RKO (cell line): ENCODE measurements around the gene FBXL16.
A peak's percentile ranks its signal among the peaks of the same experiment; 100 is the strongest.

ENCODE experiments used
- DNase-seq: peaks from one replicate; pipeline ENCODE4 v3.0.0-alpha.2; 2016; ENCODE audit warnings: low spot score

Gene FBXL16

DNA sequence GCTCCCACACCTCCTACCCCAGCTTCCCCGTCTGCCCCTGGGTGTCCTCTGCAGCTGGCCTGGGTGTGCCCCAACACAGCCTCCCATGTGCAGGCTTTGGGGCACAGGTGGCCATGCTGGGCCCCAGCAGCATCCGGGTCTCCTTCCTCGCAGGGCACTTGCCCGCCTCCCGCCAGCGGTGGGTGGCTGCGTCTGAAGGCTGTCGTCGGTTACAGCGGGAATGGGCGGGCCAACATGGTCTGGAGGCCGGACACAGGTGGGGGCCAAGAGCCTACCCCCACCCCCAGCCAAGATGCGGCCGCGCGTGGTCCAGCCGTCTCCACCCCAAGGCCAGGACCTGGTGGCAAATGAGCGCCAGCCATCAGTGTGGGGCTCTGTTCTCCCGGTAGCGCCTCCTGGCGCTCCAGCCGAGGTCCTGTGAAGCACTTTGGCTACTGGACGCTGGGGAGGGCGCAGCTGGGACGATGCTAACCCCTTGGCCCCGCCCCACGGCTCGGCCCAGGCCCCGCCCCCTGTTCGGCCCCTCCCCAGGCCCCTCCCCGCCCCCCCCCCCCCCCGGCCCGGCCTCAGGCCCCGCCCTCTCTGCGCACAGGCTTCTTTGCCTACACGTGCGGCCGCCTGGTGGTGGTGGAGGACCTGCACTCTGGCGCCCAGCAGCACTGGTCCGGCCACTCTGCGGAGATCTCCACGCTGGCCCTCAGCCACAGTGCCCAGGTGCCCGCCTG is 45.0 kb downstream of the FBXL16 start:
- DNase-seq = peak; percentile 90

DNA sequence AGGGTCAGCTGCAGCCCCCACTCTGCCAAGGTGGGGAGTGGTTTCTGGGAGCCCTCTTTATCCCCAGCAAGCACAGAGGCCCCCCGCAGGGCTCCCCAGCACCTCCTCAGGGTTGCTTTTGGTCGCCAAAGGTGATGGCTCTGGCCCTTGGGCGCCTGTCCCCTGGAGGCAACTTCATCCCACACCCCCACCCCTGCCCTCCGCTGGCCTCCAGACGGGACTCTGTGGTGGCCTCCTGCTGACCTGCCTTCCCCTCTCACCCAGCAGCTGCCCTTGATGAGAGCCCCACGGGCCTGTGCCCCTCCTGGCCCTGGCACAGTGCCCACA is 45.5 kb downstream of the FBXL16 start:
- DNase-seq = no peak

DNA sequence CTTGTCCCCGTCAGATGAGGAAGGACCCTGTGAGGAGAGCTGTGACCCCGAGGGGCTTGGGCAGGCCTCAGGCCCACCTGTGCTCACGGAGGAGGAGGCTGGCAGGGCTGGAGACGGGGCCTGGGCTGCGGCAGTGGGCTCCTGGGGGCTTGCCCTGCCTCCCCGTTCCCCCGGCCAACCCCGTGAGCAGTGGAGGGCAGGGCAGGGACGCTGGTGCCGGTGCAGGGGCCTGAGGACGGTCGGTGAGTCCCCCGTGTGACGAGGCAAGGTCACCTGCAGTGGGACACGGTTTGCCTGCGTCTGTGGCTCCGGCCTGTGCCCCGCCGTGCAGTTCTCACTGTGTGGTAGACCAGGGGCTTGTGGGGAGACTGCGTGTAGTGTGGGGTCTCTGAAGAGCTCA is 46.0 kb downstream of the FBXL16 start:
- DNase-seq = no peak

DNA sequence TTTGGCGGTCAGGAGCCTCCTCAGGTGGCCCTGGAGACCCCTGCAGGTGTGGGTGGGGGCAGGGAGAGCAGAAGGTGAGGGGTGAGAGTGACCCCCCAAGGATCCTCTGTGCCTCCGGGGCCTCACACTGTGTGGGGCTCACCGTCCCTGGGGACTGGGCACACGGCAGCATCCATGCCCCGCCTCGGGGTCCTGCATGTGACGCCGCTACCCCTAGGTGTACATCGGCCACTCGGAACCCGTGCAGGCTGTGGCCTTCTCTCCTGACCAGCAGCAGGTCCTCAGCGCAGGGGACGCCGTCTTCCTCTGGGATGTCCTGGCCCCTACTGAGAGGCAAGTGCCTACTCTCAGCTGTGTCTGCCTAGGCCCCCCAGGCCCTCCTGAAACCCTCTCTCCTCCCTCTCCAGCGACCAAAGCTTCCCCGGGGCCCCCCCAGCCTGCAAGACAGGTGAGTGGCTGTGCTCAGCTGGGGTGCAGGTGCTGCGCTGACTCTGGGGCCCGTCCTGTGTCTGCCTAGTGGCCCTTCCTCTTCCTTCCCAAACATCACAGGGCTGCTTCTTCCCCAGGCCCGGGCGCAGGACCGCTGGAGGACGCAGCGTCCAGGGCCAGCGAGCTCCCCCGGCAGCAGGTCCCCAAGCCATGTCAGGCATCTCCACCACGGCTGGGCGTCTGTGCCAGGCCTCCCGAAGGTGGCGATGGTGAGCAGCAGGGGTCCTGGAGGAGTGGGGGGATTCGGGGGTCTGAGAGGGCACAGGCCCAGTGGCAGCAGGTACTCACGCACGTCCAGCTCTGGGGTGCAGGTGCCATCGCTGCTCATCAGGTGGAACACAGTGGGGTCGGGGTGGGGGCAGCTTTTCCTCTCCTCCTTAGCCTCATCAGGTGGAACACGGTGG is 46.7 kb downstream of the FBXL16 start:
- DNase-seq = no peak

DNA sequence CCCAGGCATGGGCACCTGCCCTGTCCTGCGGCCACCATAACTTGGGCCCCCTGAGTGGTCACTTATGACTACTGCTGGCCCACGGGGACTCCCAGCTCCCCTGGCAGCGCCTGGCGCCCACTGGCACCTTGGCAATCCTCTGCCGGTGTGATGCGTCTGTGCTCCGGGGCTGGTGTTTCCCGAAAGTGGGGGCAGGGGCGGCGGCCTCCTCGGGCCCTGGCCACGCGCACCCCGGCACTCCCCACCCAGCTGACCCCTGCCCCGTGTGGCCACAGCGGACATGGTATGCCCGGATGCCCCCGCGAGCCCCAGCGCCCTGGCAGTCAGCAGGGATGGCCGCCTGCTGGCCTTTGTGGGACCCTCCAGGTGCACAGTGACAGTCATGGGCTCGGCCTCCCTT is 48.1 kb downstream of the FBXL16 start:
- DNase-seq = no peak

DNA sequence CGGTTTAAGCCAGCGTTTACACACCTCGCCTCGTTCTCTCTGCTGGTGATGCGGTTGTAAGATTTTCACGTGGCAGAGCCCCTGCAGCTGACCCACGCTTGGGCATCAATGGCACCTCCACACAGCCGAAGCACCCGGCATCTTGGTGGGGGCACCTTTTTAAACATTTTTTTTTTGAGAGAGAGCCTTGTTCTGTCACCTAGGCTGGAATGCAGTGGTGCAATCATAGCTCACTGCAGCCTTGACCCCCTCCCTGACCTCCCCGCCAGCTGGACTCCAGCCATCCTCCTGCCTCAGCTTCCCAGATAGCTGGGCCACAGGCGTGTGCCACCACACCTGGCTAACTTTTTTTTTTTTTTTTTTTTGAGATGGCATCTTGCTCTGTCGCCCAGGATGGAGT is 51.6 kb downstream of the FBXL16 start:
- no peak for DNase-seq

DNA sequence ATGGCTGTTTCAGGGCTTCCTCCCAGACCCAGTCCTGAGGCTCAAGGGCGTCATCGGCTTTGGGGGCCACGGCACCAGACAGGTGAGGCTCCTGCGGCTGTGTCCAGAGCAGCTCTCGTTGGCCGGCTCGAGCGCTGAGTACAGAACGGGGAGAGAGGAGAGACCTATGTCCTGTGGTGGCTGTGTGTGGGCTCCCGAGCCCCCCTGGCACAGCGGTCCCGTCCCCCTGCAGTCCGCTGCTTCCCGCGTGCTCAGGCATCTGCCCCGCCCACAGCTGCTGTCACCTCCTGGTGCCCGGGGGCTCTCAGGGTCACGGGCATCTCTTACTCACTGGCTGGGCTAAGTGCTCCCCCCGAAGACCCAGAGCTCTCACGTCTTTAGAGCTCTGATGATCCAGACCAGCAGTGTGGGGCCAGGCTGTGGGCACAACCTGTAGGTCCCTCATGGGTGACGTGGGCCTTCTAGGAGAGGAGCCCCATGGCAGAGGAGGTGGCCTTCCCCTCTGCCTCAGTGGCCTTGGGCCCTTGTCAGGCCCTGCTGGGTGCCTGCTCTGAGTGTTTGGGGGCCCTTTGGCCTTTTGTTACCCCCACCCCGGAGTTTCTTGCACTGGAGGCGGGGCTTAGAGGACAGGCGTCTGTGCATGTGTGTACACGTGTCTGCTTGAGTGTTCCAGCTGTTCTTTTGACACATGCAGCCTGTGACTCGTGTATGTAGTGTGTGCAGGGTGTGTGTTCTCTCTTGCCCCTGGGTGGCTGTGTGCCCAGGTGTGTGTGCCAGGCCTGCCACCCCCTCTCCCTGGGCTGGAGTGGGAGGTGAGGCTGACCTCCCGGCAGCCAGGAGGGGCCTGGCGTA is 52.9 kb downstream of the FBXL16 start:
- no peak for DNase-seq

DNA sequence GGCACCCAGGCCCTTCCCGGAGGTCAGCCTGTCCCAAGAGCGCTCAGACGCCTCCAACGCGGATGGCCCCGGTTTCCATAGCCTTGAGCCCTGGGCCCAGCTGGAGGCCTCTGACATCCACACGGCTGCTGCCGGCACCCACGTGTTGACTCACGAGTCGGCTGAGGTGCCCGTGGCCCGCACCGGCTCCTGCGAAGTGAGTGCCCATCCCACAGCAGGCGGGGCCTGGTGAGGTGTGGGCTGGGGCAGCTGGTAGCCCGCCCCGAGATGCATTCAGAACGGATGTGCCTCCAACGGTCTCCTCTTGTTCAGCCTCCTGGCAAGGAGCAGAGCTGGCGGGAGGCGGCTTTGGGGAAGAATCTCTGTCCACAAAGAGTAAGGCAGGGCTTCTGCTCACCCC is 53.8 kb downstream of the FBXL16 start:
- no peak for DNase-seq

DNA sequence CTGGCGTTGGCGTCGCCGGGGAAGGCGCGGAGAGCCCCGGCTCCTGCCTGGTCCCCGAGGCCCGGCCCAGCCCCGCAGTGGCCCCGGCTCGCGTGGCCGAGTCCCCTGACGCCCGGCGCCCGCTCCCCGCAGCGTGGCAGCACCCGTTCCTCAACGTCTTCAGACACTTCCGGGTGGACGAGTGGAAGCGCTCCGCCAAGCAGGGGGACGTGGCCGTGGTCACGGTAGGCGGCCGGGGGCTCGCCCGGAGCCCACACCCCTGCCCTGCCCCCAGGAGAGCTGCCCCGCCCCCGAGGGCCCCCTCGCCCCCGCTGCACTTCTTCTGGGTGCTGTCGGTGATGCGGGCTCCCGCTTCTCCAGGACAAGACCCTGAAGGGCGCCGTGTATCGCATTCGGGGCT is 56.0 kb downstream of the FBXL16 start:
- DNase-seq = peak; percentile 39

DNA sequence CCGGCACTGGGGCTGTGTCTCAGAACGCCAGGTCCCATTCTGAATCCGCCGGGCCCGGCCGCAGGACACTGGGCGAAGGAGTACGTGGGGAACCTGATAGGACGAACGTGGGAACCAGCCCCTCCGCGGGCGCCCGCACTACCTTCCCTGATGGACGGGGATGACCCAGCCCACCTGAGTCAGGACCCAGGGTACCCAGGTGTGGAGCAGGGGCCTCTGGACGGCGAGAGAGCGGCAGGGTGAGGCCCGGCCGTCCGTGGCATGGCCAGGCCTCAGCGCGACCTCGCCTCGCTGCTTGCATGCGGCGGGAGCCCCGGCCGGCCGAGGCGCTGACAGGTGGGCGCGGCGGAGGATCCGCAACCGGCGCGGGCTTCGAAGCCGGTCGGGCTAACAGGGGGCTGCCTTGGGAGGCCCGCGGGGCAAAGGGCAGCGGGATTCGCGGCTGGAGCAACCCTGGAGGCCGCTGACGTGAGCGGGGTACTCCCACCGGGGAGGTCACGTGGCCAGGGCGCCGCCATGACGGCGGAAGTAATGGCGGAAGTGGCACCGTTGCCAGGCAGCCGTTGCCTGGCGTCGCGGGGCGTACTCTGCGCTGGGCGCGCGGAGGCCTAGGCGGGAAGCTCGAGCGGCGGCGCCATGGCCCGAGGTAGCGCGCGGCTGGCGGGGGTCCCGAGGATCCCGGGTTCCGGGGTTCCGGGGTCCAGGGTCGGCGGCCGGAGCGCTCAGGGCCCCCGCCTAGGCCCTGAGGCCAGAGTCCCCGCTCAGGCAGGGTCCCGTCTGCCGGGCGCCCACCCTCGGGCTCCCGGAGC is 56.6 kb downstream of the FBXL16 start, which contains the start of gene WDR90:
TSS of gene WDR90 (plus strand) at position 585 of the 809 bp plus-strand sequence. CDS start at position 637, 52 bp downstream.
- peak; percentile 94 for DNase-seq

DNA sequence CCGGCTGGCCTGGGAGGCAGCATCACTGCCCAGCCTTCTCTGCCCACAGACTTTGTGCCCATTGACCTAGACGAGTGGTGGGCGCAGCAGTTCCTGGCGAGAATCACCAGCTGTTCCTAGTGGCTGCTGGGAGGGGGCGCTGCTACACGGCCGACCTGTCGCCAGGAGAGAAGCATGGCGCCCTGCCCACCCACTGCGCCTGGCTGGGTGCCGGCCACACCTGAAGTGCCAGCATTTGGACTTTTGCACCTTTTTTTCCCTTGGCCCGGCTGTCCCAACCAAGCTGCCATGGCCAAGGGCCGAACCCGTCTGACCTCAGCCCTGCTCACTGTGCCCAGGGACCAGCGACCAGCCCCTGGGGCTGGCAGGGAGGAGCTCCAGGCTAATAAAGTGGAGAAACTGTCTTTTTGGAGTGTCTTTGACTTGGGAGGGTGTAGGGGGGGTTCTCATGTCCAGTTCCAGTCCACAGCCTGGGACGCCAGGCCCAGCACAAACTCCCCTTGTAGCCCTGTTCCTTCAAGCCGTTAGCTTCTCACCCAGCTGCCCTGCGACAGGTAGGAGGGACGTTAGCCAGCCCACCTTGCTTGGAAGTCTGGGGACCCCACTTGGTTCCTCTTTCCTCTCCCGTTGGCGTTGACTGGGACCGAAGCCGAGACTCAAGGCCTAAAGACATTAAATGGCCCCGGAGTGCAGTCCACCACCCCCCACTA is 57.4 kb downstream of the FBXL16 start:
- DNase-seq = peak; percentile 77

DNA sequence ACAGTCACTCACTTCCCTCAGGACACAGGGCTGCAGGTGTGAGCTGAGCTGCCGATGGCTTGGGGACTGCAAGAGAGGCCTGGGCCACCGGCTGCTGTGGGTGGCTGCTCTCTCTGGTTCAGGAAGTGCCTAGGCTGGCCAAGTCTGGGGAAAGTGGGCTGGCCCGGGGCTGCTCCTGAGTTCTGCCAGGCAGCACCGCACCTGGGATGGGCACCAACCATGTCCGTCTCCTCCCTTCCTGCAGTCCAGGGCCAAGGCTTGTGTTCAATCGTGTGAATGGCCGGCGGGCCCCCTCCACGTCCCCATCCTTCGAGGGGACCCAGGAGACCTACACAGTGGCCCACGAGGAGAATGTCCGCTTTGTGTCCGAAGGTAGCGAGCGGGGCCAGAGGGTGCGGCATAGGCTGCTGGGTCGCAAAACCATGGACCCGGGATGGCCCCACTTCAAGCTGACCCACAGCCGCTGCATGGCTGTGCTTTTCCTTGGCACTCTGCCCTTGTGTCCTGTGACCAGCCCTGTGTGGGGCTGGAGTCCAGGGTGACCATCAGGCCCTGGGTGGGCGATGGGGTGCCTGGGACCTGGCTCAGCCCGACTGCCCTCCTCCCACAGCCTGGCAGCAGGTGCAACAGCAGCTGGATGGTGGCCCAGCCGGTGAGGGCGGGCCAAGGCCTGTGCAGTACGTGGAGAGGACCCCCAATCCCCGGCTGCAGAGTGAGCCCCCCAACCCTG is 58.3 kb downstream of the FBXL16 start:
- DNase-seq = no peak

DNA sequence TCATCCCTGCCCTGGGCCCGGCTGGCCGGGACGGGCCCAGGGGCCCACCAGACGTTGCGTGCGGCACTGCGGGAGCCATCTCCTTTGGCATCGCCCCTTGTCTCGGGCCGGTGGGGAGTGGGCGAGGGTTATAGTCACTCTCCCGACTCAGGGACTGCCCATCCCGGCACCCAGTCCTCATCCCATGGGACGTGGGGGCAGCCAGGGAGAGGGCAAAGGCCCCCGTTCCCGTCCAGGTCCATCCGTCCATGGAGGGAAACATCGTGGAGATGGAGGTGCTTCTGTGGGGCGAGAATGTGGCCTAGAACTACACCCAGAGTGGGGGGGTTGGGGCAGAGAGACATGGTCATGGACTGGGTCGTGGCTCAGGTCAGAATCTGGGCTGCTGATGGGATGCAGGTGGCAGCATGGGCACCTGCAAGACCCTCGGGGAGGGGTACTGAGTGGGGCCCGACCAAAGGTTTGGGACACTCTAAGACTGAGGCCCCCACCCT is 58.9 kb downstream of the FBXL16 start:
- DNase-seq = no peak

DNA sequence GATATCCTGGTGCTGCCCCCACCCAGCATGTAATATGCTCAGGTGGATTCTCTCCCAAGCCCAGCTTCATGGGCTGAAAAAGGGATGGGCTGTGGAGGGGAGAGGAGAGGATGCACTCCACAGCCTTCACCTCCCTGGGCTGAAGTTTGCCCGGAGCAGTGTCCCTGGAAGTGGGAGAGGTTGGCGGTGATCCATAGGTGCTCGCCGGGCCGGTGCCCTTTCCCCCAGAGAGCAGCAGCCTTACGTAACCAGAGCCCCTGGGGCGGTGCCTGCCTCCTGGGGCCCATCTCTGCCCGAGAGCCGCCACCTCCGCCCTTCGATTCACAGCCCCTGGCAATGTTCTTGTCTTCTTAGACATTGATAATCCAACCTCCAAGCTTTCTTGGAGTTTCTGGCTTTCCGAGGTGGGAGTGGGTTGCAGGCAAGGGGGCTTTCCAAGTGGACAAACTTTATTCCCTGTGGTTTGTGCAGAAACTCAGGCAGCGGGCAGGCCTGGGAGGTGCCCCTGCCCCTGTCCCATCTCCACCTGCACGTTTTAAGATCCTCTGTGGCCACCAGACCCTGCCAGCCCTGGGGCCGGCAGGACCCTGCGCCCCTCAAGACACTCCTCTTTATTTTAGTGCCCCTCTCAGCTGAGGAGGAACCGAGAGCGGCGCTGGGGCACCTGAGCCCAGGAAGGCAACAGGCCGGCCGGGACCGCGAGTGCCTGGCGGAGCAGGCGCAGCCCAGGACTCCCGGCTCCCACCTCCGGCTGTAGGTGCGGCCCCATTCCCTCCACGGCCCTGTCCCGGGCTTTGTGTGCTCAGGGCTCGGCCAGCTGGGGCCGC is 59.5 kb downstream of the FBXL16 start:
- no peak for DNase-seq

DNA sequence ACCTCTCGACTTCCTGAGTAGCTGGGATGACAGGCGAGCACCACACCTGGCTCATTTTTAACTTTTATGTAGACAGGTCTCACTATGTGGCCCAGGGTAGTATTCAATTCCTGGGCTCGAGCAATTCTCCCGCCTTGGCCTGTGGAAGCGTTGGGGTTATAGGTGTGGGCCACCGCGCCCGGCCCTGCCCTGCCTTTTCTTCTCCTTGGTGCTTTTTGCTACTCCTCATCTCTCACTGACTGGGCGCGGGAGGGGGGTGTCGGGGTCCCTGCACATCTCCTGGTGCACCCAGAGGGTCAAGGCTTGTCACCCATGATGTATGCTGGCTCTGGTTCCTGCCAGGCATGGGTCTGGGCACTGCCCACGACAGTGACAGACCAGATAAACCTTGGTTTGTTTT is 61.0 kb downstream of the FBXL16 start:
- DNase-seq = no peak

DNA sequence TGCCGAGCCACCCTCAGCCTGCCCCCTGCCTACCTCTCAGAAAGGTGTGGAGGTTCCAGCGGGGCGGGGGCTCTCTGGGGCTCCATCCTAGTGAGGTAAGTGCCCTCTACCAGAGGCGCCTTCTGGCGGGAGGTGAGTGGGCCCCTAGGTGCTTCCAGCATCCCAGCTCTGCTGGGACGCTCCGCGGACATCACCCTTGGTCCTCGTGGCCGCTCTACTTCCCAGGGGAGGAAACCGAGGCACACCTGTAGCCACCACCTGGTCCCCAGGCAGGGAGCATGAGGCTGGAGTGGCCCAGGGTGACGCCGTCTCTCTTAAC is 62.6 kb downstream of the FBXL16 start:
- DNase-seq = no peak
